ENCODE data around the gene CLRN1.

- TF ChIP-seq CTCF (conservative IDR thresholded peaks at IDR 0.05; ENCODE audit: low read length) (no peak), EZH2phosphoT487 (IDR thresholded peaks at IDR 0.05; ENCODE audit: borderline replicate concordance, low read depth, low read length) (no peak)
Measured at GRCh38 chr3:151003029-151003767, 30.7 kb upstream of the CLRN1 start.
